Measurements from ENCODE around the gene POLE4.

Gene POLE4

DNA sequence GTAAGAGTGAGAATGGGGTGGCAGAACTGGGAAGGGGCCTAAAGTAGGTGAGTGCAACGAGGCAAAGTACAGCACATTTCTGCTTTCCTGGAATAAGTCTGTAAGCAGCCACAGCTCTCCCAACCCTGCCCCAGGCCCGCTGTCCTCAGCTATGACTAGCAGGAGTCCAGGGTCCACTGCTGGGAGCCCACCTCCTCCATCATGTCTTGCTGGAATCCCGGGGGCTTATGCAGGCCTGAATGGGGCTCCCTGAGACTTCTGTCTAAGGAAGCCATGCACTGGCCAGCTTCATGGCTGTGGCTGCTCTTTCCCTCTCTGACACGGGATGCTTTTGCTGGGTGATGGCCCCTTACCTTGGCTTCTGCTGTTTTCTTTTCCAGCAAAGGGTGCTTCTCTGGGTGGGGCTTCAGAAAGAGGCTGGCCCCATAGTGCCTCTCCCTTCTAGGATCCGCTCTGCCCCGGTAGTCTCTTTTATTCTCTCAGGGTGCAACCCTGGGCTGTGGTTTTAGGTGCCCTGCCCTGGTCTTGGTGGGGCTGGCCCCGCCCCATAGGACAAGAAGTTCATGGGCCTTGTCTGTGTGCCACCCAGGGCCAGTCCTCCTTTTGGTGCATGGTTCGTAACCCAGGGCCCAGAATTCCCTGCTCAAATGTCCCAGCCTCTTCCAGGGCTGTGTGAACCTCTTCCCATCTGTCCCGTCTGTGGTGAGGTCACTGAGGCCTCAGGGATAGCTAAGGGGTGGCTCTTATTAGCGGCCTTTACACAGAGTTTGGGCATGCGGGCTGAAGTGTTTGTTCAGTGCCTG lies 33.8 kb upstream of the POLE4 start:
- peaks cover 14% of the 10 kb centered on the region for H3K27me3 Mint-ChIP-seq (ENCODE audit: low read depth)
- H3K27ac Mint-ChIP-seq, result no peak overlapping the region
- H3K9me3 Mint-ChIP-seq, result no peaks in the 10 kb centered on the region
- TF ChIP-seq, protein P1, sequence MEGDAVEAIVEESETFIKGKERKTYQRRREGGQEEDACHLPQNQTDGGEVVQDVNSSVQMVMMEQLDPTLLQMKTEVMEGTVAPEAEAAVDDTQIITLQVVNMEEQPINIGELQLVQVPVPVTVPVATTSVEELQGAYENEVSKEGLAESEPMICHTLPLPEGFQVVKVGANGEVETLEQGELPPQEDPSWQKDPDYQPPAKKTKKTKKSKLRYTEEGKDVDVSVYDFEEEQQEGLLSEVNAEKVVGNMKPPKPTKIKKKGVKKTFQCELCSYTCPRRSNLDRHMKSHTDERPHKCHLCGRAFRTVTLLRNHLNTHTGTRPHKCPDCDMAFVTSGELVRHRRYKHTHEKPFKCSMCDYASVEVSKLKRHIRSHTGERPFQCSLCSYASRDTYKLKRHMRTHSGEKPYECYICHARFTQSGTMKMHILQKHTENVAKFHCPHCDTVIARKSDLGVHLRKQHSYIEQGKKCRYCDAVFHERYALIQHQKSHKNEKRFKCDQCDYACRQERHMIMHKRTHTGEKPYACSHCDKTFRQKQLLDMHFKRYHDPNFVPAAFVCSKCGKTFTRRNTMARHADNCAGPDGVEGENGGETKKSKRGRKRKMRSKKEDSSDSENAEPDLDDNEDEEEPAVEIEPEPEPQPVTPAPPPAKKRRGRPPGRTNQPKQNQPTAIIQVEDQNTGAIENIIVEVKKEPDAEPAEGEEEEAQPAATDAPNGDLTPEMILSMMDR (IDR thresholded peaks at IDR 0.05; ENCODE audit: unreplicated experiment in 3 of 3), result no peak
- no peaks in the 10 kb centered on the region for H3K4me1 Mint-ChIP-seq
- no peak overlapping the region for H3K4me3 Mint-ChIP-seq
- H3K36me3 Mint-ChIP-seq (ENCODE audit: low read depth), result peaks cover 7% of the 10 kb centered on the region

DNA sequence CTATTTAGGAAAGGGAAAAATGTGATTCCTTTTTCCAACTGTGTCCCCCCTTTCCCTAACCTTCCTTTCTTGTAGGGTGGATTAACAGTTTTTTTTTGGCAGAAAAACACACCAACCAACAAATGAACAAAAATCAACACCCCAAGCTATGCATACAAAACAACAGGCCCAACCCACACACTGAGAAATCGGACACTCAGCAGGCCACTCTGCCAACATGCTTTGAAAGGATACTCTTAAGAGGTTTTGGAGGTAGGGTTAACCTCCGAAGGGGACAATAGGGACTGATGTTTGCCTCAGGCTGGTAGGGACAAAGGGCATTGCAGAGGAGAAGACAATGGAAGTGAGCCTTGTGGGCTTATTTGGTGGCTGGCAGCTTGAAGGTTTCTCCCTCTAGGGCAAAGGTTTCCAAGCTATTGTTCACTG lies 33.1 kb upstream of the POLE4 start:
- no peaks in the 10 kb centered on the region for H3K4me1 Mint-ChIP-seq
- H3K9me3 Mint-ChIP-seq, result no peaks in the 10 kb centered on the region
- H3K27me3 Mint-ChIP-seq (ENCODE audit: low read depth), result peaks cover 14% of the 10 kb centered on the region
- H3K27ac Mint-ChIP-seq, result no peak overlapping the region
- TF ChIP-seq, protein P1 (IDR thresholded peaks at IDR 0.05; ENCODE audit: unreplicated experiment in 3 of 3), result no peak
- no peak overlapping the region for H3K4me3 Mint-ChIP-seq
- peaks cover 7% of the 10 kb centered on the region for H3K36me3 Mint-ChIP-seq (ENCODE audit: low read depth)

DNA sequence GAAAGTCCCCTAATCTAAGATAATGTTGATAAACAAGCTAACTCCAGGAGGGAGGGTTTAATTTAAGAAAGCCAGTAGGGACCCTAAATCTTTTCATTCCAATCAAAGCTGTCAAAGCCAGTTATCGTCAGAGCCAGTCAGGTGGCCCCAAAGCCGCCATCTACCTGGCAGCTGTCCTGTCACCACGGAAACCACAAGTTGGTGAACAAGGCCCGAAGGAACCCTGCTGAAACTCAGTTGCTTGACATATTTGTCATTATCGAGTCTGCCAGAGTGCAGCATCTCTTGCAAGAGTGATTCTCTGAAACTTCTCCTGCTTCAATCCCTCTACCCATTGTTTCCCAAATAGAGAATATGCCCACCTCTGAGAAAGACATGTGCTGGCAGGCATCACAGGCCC lies 30.8 kb upstream of the POLE4 start:
- H3K9me3 Mint-ChIP-seq, result no peaks in the 10 kb centered on the region
- TF ChIP-seq, protein P1 (IDR thresholded peaks at IDR 0.05; ENCODE audit: unreplicated experiment in 3 of 3), result no peak
- peaks cover 11% of the 10 kb centered on the region for H3K36me3 Mint-ChIP-seq (ENCODE audit: low read depth)
- no peak overlapping the region for H3K4me3 Mint-ChIP-seq
- no peaks in the 10 kb centered on the region for H3K4me1 Mint-ChIP-seq
- no peak overlapping the region for H3K27ac Mint-ChIP-seq
- H3K27me3 Mint-ChIP-seq (ENCODE audit: low read depth), result peaks cover 9% of the 10 kb centered on the region

DNA sequence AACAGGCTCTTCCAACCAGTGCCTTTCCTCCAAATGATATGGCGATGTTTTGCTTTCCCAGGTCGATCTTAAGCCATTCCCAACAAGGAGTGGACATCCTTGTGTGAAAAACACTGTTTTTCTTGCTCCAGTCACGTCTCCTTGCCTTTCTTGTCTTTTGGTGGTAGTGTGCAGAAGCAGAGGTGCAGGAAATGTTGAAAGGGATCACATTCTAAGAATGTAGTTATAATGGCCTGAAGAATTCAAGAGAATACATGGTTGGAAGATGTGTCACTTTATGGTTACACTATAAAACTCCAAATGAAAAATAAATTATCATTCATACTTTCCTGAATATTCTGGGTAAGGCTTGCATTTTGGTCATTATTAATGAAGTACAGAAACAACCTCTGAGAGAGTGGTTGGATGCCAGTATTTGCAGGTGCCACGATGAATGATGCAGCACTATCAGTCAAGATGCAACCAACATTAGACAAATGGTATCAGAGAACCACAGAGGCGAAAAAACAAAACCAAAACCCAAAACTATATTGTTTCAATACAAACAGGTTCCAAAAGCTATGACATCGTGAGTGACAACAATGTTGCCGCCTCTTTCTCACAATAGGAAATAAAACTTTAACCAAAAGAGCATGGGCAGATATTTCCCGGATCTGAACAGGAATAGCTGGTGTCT lies 27.5 kb upstream of the POLE4 start:
- Mint-ChIP-seq H3K4me3 (no peak overlapping the region), H3K27me3 (ENCODE audit: low read depth) (peaks cover 6% of the 10 kb centered on the region), H3K36me3 (ENCODE audit: low read depth) (peaks cover 11% of the 10 kb centered on the region), H3K27ac (no peak overlapping the region), H3K4me1 (no peaks in the 10 kb centered on the region), H3K9me3 (no peaks in the 10 kb centered on the region)
- TF ChIP-seq, protein P1 (IDR thresholded peaks at IDR 0.05; ENCODE audit: unreplicated experiment in 3 of 3), result no peak

DNA sequence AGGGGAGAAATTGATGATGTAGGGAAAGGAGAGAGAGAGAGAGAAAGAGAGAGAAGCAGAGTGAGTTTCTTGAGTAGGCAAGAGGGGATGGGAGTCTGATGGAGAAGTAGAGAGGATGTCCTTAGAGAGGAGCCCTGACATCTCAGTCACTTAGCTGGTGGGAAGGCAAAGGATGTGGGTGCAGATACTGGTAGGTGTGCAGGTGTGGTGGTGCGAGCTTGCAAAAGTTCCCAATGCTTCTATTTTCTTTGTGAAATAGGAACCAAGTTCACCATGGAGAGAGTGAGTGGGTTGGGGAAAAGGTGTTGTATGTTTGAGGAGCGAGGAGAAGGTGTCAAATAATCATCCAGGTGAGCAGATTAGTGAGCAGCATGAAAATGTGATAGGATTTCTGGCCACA lies 26.5 kb upstream of the POLE4 start:
- peaks cover 11% of the 10 kb centered on the region for H3K36me3 Mint-ChIP-seq (ENCODE audit: low read depth)
- TF ChIP-seq, protein P1 (IDR thresholded peaks at IDR 0.05; ENCODE audit: unreplicated experiment in 3 of 3), result no peak
- no peaks in the 10 kb centered on the region for H3K4me1 Mint-ChIP-seq
- H3K27ac Mint-ChIP-seq, result no peak overlapping the region
- no peaks in the 10 kb centered on the region for H3K9me3 Mint-ChIP-seq
- H3K4me3 Mint-ChIP-seq, result no peak overlapping the region
- peaks cover 6% of the 10 kb centered on the region for H3K27me3 Mint-ChIP-seq (ENCODE audit: low read depth)
